HCT116 (cell line): ENCODE data around the gene ZNF154.

ENCODE experiments used
- CTCF ChIP-seq, 3 experiments: fragments of 200-600 bp in 1 of 3; sonication (generic) in 1 of 3; IDR thresholded peaks in 2 of 3; conservative IDR thresholded peaks in 1 of 3; 2 replicates each; pipeline ENCODE4 v1.5.1; 2012 to 2017; ENCODE audit warnings: low read depth in 2 of 3, low read length in 2 of 3, antibody characterized with exemption in 1 of 3, borderline replicate concordance in 1 of 3, control low read depth in 1 of 3, mild to moderate bottlenecking in 1 of 3, mixed read lengths in 1 of 3, mixed run types in 1 of 3, moderate library complexity in 1 of 3; ENCODE audit not compliant: insufficient read depth in 1 of 3
- POLR2AphosphoS5 ChIP-seq: IDR thresholded peaks from 2 replicates; pipeline ENCODE4 v1.6.1; 2011; ENCODE audit warnings: mild to moderate bottlenecking, low read depth, low read length, moderate library complexity
- REST ChIP-seq: IDR thresholded peaks from 2 replicates; pipeline ENCODE4 v1.6.1; 2012; ENCODE audit warnings: low read depth
- SIN3A ChIP-seq: IDR thresholded peaks from 2 replicates; pipeline ENCODE4 v1.6.1; 2012; ENCODE audit warnings: low read depth
- SP1 ChIP-seq: IDR thresholded peaks from 2 replicates; pipeline ENCODE4 v1.6.1; 2012; ENCODE audit warnings: low read depth
- ZBTB33 ChIP-seq: IDR thresholded peaks from 2 replicates; pipeline ENCODE4 v1.6.1; 2011; ENCODE audit warnings: mild to moderate bottlenecking, low read length, moderate library complexity; ENCODE audit not compliant: insufficient replicate concordance; ENCODE audit errors: extremely low read depth
- ZFX ChIP-seq: fragments of 450-650 bp; IDR thresholded peaks from 2 replicates; pipeline ENCODE4 v1.6.1; 2017

GRCh38 chr19:57706346-57706745, 2.7 kb downstream of the ZNF154 start:
- TF ChIP-seq CTCF (IDR thresholded peaks at IDR 0.05 in 2 of 3, conservative IDR thresholded peaks at IDR 0.05 in 1 of 3; ENCODE audit: borderline replicate concordance in 1 of 3, insufficient read depth in 1 of 3, low read depth in 2 of 3, low read length in 2 of 3): no peak
- no peak for TF ChIP-seq ZBTB33
- TF ChIP-seq REST: no peak
- no peak for TF ChIP-seq POLR2AphosphoS5
- no peak for TF ChIP-seq SP1
- no peak for TF ChIP-seq SIN3A
- no peak for TF ChIP-seq ZFX
